H1 (cell line): ENCODE measurements around the gene CILP. TPM values are rescaled to one million over a fixed set of nuclear protein-coding genes. Genes with fewer than 3 reads are reported as not detected.

ENCODE experiments used
- BCL11A ChIP-seq, 2 experiments: IDR thresholded peaks; one replicate each; pipeline ENCODE4 v1.6.1; 2011; ENCODE audit warnings: low read depth in 2 of 2, low read length in 2 of 2, mild to moderate bottlenecking in 2 of 2
- CTCF ChIP-seq, 3 experiments: IDR thresholded peaks; 1 replicate in 2 of 3; 2 replicates in 1 of 3; pipeline versions ENCODE4 v1.5.1 to v1.6.1; 2011; ENCODE audit warnings: low read length in 3 of 3, mild to moderate bottlenecking in 3 of 3, inconsistent platforms in 2 of 3, low read depth in 1 of 3, moderate library complexity in 1 of 3; ENCODE audit not compliant: insufficient read depth in 1 of 3; ENCODE audit errors: control extremely low read depth in 1 of 3
- POU5F1 ChIP-seq: IDR thresholded peaks from 2 replicates; pipeline ENCODE4 v1.6.1; 2011; ENCODE audit warnings: low read depth, mild to moderate bottlenecking, low read length, moderate library complexity
- polyA plus RNA-seq, 7 experiments: library from polyadenylated mRNA; depleted of rRNA in 3 of 7; stranded (reverse) in 5 of 7; unstranded in 2 of 7; fragments of >200 nt in 5 of 7; fragments of 200-250 nt in 2 of 7; gene quantifications; 1 replicate in 5 of 7; 2 replicates in 1 of 7; 4 replicates in 1 of 7; pipeline versions ENCODE4 v1.2.1 to v1.2.3, GENCODE V29; 2011 to 2013; ENCODE audit warnings: missing spikeins in 2 of 7, mixed read lengths in 2 of 7
- total RNA-seq: library from RNA; stranded (reverse); fragmentation: NEBNext Ultra II Directional; extraction: Animal tissue kit (Norgen Biotek cat#: 25700); gene quantifications from 2 replicates; pipeline ENCODE4 v1.2.1, GENCODE V29; 2021
- TF ChIP-seq, protein P1 (sequence below): fragments of 300-600 bp; sonication (generic); IDR thresholded peaks from 2 replicates; pipeline ENCODE4 v1.7.1; 2012; ENCODE audit warnings: low read length, moderate library complexity, mild to moderate bottlenecking, inconsistent platforms; ENCODE audit not compliant: insufficient replicate concordance
- TF ChIP-seq, protein P2 (sequence below): IDR thresholded peaks from 2 replicates; pipeline ENCODE4 v1.6.1; 2011; ENCODE audit warnings: low read length, improper control_type of control experiment

Gene CILP
- total and polyA plus RNA-seq, 2 of the 8 experiments (the other 6 are each of a cell fraction or from before 2014, with no cell fraction given) = 0.02 TPM; not detected in 1

GRCh38 chr15:65204236-65204930 lies 6.9 kb downstream of the CILP start (continued):
- TF ChIP-seq, protein P1, sequence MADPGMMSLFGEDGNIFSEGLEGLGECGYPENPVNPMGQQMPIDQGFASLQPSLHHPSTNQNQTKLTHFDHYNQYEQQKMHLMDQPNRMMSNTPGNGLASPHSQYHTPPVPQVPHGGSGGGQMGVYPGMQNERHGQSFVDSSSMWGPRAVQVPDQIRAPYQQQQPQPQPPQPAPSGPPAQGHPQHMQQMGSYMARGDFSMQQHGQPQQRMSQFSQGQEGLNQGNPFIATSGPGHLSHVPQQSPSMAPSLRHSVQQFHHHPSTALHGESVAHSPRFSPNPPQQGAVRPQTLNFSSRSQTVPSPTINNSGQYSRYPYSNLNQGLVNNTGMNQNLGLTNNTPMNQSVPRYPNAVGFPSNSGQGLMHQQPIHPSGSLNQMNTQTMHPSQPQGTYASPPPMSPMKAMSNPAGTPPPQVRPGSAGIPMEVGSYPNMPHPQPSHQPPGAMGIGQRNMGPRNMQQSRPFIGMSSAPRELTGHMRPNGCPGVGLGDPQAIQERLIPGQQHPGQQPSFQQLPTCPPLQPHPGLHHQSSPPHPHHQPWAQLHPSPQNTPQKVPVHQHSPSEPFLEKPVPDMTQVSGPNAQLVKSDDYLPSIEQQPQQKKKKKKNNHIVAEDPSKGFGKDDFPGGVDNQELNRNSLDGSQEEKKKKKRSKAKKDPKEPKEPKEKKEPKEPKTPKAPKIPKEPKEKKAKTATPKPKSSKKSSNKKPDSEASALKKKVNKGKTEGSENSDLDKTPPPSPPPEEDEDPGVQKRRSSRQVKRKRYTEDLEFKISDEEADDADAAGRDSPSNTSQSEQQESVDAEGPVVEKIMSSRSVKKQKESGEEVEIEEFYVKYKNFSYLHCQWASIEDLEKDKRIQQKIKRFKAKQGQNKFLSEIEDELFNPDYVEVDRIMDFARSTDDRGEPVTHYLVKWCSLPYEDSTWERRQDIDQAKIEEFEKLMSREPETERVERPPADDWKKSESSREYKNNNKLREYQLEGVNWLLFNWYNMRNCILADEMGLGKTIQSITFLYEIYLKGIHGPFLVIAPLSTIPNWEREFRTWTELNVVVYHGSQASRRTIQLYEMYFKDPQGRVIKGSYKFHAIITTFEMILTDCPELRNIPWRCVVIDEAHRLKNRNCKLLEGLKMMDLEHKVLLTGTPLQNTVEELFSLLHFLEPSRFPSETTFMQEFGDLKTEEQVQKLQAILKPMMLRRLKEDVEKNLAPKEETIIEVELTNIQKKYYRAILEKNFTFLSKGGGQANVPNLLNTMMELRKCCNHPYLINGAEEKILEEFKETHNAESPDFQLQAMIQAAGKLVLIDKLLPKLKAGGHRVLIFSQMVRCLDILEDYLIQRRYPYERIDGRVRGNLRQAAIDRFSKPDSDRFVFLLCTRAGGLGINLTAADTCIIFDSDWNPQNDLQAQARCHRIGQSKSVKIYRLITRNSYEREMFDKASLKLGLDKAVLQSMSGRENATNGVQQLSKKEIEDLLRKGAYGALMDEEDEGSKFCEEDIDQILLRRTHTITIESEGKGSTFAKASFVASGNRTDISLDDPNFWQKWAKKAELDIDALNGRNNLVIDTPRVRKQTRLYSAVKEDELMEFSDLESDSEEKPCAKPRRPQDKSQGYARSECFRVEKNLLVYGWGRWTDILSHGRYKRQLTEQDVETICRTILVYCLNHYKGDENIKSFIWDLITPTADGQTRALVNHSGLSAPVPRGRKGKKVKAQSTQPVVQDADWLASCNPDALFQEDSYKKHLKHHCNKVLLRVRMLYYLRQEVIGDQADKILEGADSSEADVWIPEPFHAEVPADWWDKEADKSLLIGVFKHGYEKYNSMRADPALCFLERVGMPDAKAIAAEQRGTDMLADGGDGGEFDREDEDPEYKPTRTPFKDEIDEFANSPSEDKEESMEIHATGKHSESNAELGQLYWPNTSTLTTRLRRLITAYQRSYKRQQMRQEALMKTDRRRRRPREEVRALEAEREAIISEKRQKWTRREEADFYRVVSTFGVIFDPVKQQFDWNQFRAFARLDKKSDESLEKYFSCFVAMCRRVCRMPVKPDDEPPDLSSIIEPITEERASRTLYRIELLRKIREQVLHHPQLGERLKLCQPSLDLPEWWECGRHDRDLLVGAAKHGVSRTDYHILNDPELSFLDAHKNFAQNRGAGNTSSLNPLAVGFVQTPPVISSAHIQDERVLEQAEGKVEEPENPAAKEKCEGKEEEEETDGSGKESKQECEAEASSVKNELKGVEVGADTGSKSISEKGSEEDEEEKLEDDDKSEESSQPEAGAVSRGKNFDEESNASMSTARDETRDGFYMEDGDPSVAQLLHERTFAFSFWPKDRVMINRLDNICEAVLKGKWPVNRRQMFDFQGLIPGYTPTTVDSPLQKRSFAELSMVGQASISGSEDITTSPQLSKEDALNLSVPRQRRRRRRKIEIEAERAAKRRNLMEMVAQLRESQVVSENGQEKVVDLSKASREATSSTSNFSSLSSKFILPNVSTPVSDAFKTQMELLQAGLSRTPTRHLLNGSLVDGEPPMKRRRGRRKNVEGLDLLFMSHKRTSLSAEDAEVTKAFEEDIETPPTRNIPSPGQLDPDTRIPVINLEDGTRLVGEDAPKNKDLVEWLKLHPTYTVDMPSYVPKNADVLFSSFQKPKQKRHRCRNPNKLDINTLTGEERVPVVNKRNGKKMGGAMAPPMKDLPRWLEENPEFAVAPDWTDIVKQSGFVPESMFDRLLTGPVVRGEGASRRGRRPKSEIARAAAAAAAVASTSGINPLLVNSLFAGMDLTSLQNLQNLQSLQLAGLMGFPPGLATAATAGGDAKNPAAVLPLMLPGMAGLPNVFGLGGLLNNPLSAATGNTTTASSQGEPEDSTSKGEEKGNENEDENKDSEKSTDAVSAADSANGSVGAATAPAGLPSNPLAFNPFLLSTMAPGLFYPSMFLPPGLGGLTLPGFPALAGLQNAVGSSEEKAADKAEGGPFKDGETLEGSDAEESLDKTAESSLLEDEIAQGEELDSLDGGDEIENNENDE = no peak
- TF ChIP-seq, protein P2, sequence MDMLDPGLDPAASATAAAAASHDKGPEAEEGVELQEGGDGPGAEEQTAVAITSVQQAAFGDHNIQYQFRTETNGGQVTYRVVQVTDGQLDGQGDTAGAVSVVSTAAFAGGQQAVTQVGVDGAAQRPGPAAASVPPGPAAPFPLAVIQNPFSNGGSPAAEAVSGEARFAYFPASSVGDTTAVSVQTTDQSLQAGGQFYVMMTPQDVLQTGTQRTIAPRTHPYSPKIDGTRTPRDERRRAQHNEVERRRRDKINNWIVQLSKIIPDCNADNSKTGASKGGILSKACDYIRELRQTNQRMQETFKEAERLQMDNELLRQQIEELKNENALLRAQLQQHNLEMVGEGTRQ = no peak
- TF ChIP-seq BCL11A (IDR thresholded peaks at IDR 0.05; ENCODE audit: low read depth in 2 of 2, low read length in 2 of 2) = no peak
- no peak for TF ChIP-seq POU5F1
- no peak for TF ChIP-seq CTCF (IDR thresholded peaks at IDR 0.05; ENCODE audit: control extremely low read depth in 1 of 3, insufficient read depth in 1 of 3, low read depth in 1 of 3, low read length in 3 of 3)
